NK-92 (cell line): Measurements from ENCODE around the gene HIRIP3.

ENCODE experiments used
- DNase-seq: peaks from one replicate; lab custom pipeline; 2025; ENCODE audit not compliant: unreplicated experiment; lab: John Stamatoyannopoulos, UW

HIRIP3 gene

GRCh38 chr16:29999605-30000004 lies 4.2 kb upstream of the HIRIP3 start:
- DNase-seq, result no peak

- DNase-seq, result no peak
Observed at GRCh38 chr16:29996766-29997250, 1.4 kb upstream of the HIRIP3 start.

- peak; percentile 91 for DNase-seq
Observed at GRCh38 chr16:29995911-29996765, 721 bp upstream of the HIRIP3 start, which contains the start of gene INO80E. Gene INO80E (plus strand): TSS chr16:29996241. CDS start chr16:29996311, 70 bp downstream.

DNA sequence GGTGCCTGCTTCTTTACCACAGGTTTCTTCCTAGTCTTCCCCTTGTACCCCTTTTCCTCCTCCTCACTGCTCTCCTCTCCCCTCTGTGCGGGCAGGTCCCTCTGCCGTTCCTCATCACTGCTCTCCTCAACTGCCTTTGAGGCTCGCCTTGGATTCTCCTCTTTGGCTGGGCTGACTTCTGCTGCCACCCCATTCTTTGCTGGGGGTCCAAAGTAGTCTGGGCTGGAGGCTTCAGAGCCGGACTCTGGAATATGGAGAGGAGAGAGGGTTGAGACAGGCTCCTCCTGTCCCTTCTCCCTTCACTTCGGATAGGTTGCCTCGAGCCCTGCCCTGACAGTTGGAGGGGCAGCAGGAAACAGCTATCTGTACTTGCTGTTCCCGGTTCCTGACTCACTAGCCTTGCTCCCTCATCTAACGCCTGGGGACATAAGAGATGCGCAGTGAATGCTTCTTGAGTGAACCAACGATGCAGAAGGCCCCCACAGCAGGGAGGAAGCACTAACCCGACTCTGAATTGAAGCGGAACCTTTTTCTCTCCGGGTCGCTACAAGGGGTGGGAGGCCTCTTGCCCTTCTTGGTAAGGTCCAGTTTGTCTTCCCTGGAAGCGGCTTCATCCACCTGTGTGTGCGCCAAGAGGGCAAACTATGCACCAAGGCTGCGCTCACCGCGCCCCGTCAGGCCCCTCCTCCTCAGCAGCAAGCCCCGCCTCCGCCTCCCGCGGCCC lies 655 bp downstream of the HIRIP3 start:
- DNase-seq, result no peak

DNA sequence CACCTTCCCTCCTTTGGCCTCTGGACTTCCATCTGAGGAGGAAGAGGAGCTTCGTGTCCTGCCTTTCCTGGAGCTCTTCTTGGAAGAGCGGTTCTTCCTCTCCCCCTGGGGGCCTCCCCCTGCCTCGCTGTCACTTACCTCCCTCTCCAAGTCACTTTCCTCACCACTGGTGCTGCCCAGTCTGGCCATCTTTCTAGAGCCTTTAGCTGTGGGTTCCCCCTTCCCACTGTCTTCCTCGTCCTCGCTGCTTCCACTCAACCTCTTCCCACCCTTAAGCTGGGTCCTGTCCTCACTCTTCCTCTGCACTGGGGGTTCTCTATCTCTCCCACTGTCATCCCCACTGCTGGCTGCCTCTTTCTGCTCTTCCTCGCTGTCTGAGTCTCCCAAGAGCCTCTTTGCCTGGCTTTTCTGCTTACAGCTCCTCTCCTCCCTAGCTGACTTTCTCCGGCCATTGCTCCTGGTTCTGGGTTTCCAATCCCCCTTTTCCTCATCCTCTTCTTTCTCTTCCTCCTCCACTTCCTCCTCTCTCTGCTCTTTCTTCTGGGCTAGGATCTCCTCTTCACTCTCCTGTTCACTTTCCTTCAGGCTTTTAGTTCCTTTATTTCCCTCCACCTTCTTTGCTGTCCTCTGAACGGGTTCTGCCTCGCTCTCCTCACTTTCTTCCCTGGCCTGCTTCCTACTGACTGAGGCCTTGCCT lies 1.4 kb downstream of the HIRIP3 start:
- no peak for DNase-seq

DNA sequence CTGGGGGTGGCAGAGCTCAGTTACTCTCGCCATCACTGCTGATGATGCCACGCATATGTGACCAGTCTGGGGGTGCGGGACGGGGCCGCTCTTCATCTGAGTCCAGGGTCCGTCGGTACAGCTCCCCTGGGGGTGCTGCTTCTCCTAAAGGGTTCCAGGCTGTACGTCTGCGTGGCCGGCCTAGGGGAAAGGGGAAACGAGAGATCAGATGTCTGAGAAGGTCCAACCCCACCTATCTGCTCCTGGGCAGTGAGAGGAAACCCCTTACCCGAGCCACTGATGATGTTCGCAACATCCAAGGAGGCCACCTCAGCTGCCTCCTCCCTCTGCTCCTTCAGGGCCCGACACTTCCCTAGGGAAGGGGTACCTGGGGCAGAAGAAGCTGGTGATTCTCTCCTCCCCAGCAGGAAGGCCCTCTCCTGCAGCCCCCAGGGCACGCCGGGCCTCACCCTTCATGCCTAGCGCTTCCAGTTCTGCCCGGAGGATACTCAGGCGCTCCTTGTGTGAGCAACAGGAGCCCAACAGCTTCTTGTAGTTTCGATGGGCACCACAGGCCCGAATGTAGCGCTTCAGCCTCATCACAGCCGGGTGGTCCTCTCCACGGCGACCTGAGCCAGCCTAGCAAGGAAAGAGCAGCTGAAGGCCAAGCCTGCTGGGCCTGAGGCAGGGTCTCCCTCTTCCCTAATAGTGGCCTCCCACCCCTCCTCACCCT lies 2.1 kb downstream of the HIRIP3 start:
- no peak for DNase-seq

GRCh38 chr16:29992344-29992967 lies 3.0 kb downstream of the HIRIP3 start:
- DNase-seq, result no peak

- DNase-seq, result no peak
Observed at GRCh38 chr16:29991571-29991904, 3.9 kb downstream of the HIRIP3 start.

DNA sequence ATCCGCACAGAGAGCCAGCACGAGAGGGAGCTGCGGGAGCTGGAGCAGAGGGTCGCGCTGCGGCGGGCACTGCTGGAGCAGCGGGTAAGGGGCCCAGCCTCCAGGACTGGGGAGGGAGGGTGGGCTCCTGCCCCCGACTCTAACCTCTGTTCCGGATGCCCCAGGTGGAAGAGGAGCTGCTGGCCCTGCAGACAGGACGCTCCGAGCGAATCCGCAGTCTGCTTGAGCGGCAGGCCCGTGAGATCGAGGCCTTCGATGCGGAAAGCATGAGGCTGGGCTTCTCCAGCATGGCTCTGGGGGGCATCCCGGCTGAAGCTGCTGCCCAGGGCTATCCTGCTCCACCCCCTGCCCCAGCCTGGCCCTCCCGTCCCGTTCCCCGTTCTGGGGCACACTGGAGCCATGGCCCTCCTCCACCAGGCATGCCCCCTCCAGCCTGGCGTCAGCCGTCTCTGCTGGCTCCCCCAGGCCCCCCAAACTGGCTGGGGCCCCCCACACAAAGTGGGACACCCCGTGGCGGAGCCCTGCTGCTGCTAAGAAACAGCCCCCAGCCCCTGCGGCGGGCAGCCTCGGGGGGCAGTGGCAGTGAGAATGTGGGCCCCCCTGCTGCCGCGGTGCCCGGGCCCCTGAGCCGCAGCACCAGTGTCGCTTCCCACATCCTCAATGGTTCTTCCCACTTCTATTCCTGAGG lies 4.4 kb downstream of the HIRIP3 start:
- DNase-seq, result no peak

- no peak for DNase-seq
Observed at GRCh38 chr16:29990034-29990433, 5.4 kb downstream of the HIRIP3 start.

DNA sequence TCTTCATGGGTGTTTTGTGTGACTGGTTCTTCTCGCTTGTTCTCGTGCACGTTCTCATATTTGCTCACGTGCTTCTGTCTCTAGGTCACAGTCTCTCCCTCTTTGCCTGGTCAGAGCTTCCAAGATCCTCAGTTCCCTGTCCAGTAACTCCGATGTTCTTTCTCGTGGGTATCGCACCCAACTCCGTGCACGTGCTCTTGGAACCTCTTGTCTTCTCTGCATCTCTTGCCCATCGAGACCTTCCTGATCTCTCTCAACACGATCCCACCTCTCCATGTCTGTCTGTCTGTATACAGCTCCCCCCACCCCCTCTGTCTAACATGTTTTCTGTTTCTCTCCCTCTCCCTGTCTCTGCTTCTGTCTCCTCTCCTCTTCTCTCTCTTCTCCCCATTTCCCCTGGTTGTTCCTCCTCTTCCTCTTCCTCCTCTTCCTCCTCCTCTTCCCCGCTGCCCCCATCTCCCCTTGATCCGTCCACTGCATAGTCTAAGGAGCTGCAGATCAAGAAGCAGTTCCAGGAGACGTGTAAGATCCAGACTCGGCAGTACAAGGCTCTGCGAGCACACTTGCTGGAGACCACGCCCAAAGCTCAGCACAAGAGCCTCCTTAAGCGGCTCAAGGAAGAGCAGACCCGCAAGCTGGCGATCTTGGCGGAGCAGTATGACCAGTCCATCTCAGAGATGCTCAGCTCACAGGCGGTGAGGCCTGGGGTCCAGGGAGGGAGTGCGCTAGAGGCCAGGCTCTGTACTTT lies 6.1 kb downstream of the HIRIP3 start:
- DNase-seq, result no peak

DNA sequence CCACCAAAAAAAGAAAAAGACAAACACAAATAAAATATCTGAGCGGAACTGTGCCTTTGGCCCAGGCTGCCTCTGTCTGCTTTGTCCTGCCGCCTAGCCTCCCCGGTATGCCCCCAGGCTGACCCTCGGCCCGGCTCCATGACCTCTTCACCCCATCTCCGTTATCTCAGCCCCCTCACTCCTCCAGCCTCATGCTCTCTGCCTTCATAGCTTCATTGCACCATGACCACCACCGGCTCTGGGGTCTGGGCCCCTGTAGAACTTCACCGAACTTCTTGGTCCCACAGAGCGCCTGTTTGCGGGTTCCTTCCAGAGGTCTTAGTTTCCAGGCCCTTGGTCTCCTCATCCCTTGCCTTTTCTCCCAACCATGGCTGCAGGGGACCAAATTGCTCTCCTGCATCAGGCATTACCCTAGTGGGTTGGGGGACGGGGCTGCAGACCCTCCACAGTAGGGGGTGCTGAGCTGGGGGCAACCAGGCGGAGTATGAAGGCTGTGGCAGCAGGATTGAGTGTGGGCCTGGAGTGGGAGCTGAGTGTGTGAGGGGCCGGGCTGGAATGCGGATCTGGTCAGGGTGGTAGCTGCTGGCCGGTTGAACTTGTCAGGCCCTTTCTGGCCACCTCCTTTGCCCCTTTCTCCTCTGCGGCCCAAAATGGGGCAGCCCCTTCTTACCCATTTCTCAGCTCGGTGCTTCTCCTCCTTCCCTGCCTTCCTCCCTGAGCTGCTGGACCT lies 6.9 kb downstream of the HIRIP3 start:
- DNase-seq, result no peak

GRCh38 chr16:29987371-29988085 lies 7.9 kb downstream of the HIRIP3 start:
- DNase-seq, result no peak

GRCh38 chr16:29986931-29987330 lies 8.5 kb downstream of the HIRIP3 start:
- no peak for DNase-seq

DNA sequence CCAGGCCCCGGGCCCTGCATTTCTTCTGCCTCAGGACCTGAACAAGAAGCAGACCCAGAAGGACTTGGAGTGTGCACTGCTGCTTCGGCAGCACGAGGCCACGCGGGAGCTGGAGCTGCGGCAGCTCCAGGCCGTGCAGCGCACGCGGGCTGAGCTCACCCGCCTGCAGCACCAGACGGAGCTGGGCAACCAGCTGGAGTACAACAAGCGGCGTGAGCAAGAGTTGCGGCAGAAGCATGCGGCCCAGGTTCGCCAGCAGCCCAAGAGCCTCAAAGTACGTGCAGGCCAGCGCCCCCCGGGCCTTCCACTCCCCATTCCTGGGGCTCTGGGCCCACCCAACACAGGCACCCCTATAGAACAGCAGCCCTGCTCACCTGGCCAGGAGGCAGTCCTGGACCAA lies 9.2 kb downstream of the HIRIP3 start:
- DNase-seq, result no peak

GRCh38 chr16:29985271-29985811 lies 10.1 kb downstream of the HIRIP3 start:
- no peak for DNase-seq

- no peak for DNase-seq
Observed at GRCh38 chr16:29984764-29985147, 10.7 kb downstream of the HIRIP3 start.
